Measurements from ENCODE around the gene HMGCS2.
"Not testable (repeated sequence)": the region's sequence is repeated elsewhere in the genome, so short reads cannot be mapped to it uniquely, and the experiment has no call there.

The HMGCS2 gene

GRCh38 chr1:119791377-119791776 is 22.7 kb upstream of the HMGCS2 start:
- H3K4me3 ChIP-seq (ENCODE audit: low read depth, low read length), result no peak overlapping the region
- no peak for DNase-seq (ENCODE audit: low read depth)
- no peak for TF ChIP-seq CTCF (IDR thresholded peaks at IDR 0.05; ENCODE audit: low read depth, low read length, missing control alignments)

- no peak for TF ChIP-seq CTCF (IDR thresholded peaks at IDR 0.05; ENCODE audit: low read depth, low read length, missing control alignments)
- no peak for DNase-seq (ENCODE audit: low read depth)
- H3K4me3 ChIP-seq (ENCODE audit: low read depth, low read length), result no peak overlapping the region
These were observed 21.9 kb upstream of the HMGCS2 start for GRCh38 chr1:119790451-119791198.

GRCh38 chr1:119787776-119788175 is 19.1 kb upstream of the HMGCS2 start:
- DNase-seq (ENCODE audit: low read depth), result no peak
- no peak for TF ChIP-seq CTCF (IDR thresholded peaks at IDR 0.05; ENCODE audit: low read depth, low read length, missing control alignments)
- H3K4me3 ChIP-seq (ENCODE audit: low read depth, low read length), result no peak overlapping the region

GRCh38 chr1:119786473-119787050 is 17.9 kb upstream of the HMGCS2 start:
- not testable (repeated sequence) for DNase-seq (ENCODE audit: low read depth); H3K4me3 ChIP-seq (ENCODE audit: low read depth, low read length)

- H3K4me3 ChIP-seq (ENCODE audit: low read depth, low read length); DNase-seq (ENCODE audit: low read depth): not testable (repeated sequence)
These were observed 17.3 kb upstream of the HMGCS2 start for GRCh38 chr1:119786046-119786445.

- TF ChIP-seq CTCF (IDR thresholded peaks at IDR 0.05; ENCODE audit: low read depth, low read length, missing control alignments), result no peak
- H3K4me3 ChIP-seq (ENCODE audit: low read depth, low read length), result no peak overlapping the region
- no peak for DNase-seq (ENCODE audit: low read depth)
These were observed 15.6 kb upstream of the HMGCS2 start for GRCh38 chr1:119784191-119784781.

GRCh38 chr1:119783354-119784185 is 14.9 kb upstream of the HMGCS2 start:
- H3K4me3 ChIP-seq (ENCODE audit: low read depth, low read length), result no peak overlapping the region
- DNase-seq (ENCODE audit: low read depth), result no peak
- TF ChIP-seq CTCF (IDR thresholded peaks at IDR 0.05; ENCODE audit: low read depth, low read length, missing control alignments), result no peak
